ENCODE results near the gene TYK2. TPM values are rescaled to one million over a fixed set of nuclear protein-coding genes. Genes with fewer than 3 reads are reported as not detected.

TYK2 gene
- total and polyA plus RNA-seq, 2 of the 13 experiments (the other 11 are each of a cell fraction or from before 2014, with no cell fraction given), result 38.8 to 60.1 TPM

GRCh38 chr19:10346509-10346908 lies 33.9 kb downstream of the TYK2 start:
- Histone ChIP-seq H3K4me3 (replicated peaks in 1 of 3; ENCODE audit: insufficient read depth in 1 of 3, low read depth in 2 of 3, low read length in 3 of 3) (peak overlapping the region in 1 of 3 experiments; percentile 31; a peak in 1 of 6 replicates), H2AFZ (ENCODE audit: low read length) (no peak overlapping the region), H3K27ac (ENCODE audit: extremely low read length, insufficient read depth, low read length) (peak overlapping the region; percentile 41), H3K9ac (ENCODE audit: insufficient read depth, low read depth, low read length) (0 out of 2 replicates have a peak overlapping the region, but pooled peaks have one; percentile 0), H3K79me2 (ENCODE audit: insufficient read depth, low read length) (no peaks in the 10 kb centered on the region), H3K4me2 (ENCODE audit: low read depth, low read length) (peak overlapping the region; percentile 70), H3K4me1 (ENCODE audit: insufficient read depth, low read length) (peaks cover 18% of the 10 kb centered on the region), H3K36me3 (replicated peaks in 1 of 2; ENCODE audit: control insufficient read depth in 1 of 2, insufficient read depth in 2 of 2, low read length in 2 of 2) (peaks cover 0 to 3% of the 10 kb centered on the region in 2 experiments; a peak in 2 of 5 replicates), H4K20me1 (ENCODE audit: insufficient read depth, low read length) (no peaks in the 10 kb centered on the region), H3K9me3 (ENCODE audit: low read length) (no peaks in the 10 kb centered on the region), H3K27me3 (ENCODE audit: control insufficient read depth in 1 of 2, insufficient read depth in 2 of 2, low read length in 2 of 2) (no peaks in the 10 kb centered on the region)
- DNase-seq (ENCODE audit: low spot score) (peak; percentile 74), ATAC-seq (peak; percentile 90), FAIRE-seq (peak; percentile 63)
- in situ Hi-C loops (cut with HindIII; ENCODE audit: extremely low pct_ligation_motif_present, low pct_unique_long_range_greater_than_20kb) (no loop called here), intact Hi-C loops (cut with micrococcal nuclease; ENCODE audit: unreplicated experiment) (no loop called here)
- ChIA-PET POLR2A (interaction anchor here (1.0 to 6.5 kb wide), 4 partner anchors 12 to 76 kb away, joined by 3 to 38 read pairs (median 4); partner anchors contain the start of genes ICAM1, ICAM4, RAVER1 and TYK2), CTCF (ENCODE audit: low intra/inter-chr PET ratio, low total read pairs) (no interaction called here)
- WGBS (ENCODE audit: low lambda C conversion rate), result 1% methylated on average over 9 of the region's 10 CpGs
- BruUV-seq (replicated peaks), result no TSS peak
- TF ChIP-seq MYPOP (CRISPR knock-in tag; IDR thresholded peaks at IDR 0.05) (peak; percentile 57; the same call in 1 of the 2 replicates), SAP130 (CRISPR knock-in tag; IDR thresholded peaks at IDR 0.05; ENCODE audit: low read depth) (peak; percentile 77), GATAD2A (CRISPR knock-in tag; IDR thresholded peaks at IDR 0.05) (peak; percentile 64), ZGPAT (CRISPR knock-in tag; IDR thresholded peaks at IDR 0.05) (0 out of 2 replicates have a peak, but pooled peaks have one; percentile 32), ZNF331 (CRISPR knock-in tag; IDR thresholded peaks at IDR 0.05) (peak; percentile 38; the same call in 1 of the 2 replicates), FOXA1 (IDR thresholded peaks at IDR 0.05) (no peak), FOXA1 (CRISPR knock-in tag; IDR thresholded peaks at IDR 0.05) (peak; percentile 80; the same call in 1 of the 2 replicates), XRCC5 (optimal IDR thresholded peaks at IDR 0.05; ENCODE audit: low read length) (peak; percentile 37), FOXA3 (CRISPR knock-in tag; IDR thresholded peaks at IDR 0.05) (peak; percentile 68), CREM (IDR thresholded peaks at IDR 0.05) (0 out of 2 replicates have a peak, but pooled peaks have one; percentile 16), CREM (CRISPR knock-in tag; IDR thresholded peaks at IDR 0.05) (no peak), ZNF292 (CRISPR knock-in tag; IDR thresholded peaks at IDR 0.05; ENCODE audit: borderline replicate concordance, low read depth) (peak; percentile 48; the same call in 1 of the 2 replicates), RARA (CRISPR knock-in tag; IDR thresholded peaks at IDR 0.05) (peak; percentile 6; the same call in 1 of the 2 replicates), ZNF12 (CRISPR knock-in tag; IDR thresholded peaks at IDR 0.05) (peak; percentile 17; the same call in 1 of the 2 replicates), RFXANK (CRISPR knock-in tag; IDR thresholded peaks at IDR 0.05) (peak; percentile 97), SSRP1 (CRISPR knock-in tag; IDR thresholded peaks at IDR 0.05) (no peak), RBM39 (IDR thresholded peaks at IDR 0.05; ENCODE audit: low read depth, low read length, poor library complexity, severe bottlenecking) (no peak), CEBPG (CRISPR knock-in tag; IDR thresholded peaks at IDR 0.05) (peak; percentile 95), RERE (CRISPR knock-in tag; IDR thresholded peaks at IDR 0.05; ENCODE audit: low read depth) (no peak), MXI1 (IDR thresholded peaks at IDR 0.05; ENCODE audit: borderline replicate concordance, low read depth, low read length) (no peak), TARDBP (CRISPR knock-in tag; IDR thresholded peaks at IDR 0.05) (0 out of 2 replicates have a peak, but pooled peaks have one; percentile 27)
